HUES64 (cell line): ENCODE results near the gene AMPD2.

Experiments used
- H3K27ac ChIP-seq: 2 replicates; pipeline ENCODE4 v1.7.0; 2013; ENCODE audit warnings: low read depth, low read length, inconsistent platforms
- H3K27me3 ChIP-seq: 2 replicates; pipeline ENCODE4 v1.6.1; 2013; ENCODE audit warnings: mild to moderate bottlenecking, low read length; ENCODE audit not compliant: insufficient read depth
- H3K36me3 ChIP-seq: 2 replicates; pipeline ENCODE4 v1.6.1; 2013; ENCODE audit warnings: mild to moderate bottlenecking, low read length; ENCODE audit not compliant: insufficient read depth
- H3K4me1 ChIP-seq: 2 replicates; pipeline ENCODE4 v1.6.1; 2013; ENCODE audit warnings: mild to moderate bottlenecking, low read length, moderate library complexity; ENCODE audit not compliant: insufficient read depth
- H3K4me3 ChIP-seq: 2 replicates; pipeline ENCODE4 v1.5.1; 2013; ENCODE audit warnings: mild to moderate bottlenecking, low read length, moderate library complexity
- H3K9ac ChIP-seq: 2 replicates; pipeline ENCODE4 v1.6.1; 2013; ENCODE audit warnings: mild to moderate bottlenecking, low read depth, low read length
- H3K9me3 ChIP-seq: 2 replicates; pipeline ENCODE4 v1.6.1; 2013; ENCODE audit warnings: low read depth, low read length; ENCODE audit not compliant: insufficient read depth
- WGBS: fragments of 150-250, 120-280 bp; methylation state at CpG from one replicate; pipeline ENCODE4 v1.1.7; 2013; ENCODE audit warnings: missing lambda C conversion rate; 5-methylcytosine and 5-hydroxymethylcytosine counted together

Gene AMPD2

GRCh38 chr1:109617291-109617801 lies 2.3 kb upstream of the AMPD2 start:
- H3K9me3 ChIP-seq = no peaks in the 10 kb centered on the region

GRCh38 chr1:109618661-109619575 lies 719 bp upstream of the AMPD2 start:
- WGBS = 51% methylated on average over 9 of the region's 9 CpGs
- Histone ChIP-seq H3K36me3 (no peaks in the 10 kb centered on the region), H3K9ac (peak overlapping the region; percentile 78), H3K27me3 (no peaks in the 10 kb centered on the region), H3K4me1 (peaks cover 31% of the 10 kb centered on the region), H3K4me3 (peak overlapping the region; percentile 85), H3K9me3 (no peaks in the 10 kb centered on the region), H3K27ac (no peak overlapping the region)

More at GRCh38 chr1:109617291-109617801, 2.3 kb upstream of the AMPD2 start:
- Histone ChIP-seq H3K27ac (peak overlapping the region; percentile 43), H3K9ac (no peak overlapping the region), H3K4me3 (no peak overlapping the region), H3K4me1 (peaks cover 32% of the 10 kb centered on the region), H3K27me3 (no peaks in the 10 kb centered on the region), H3K36me3 (no peaks in the 10 kb centered on the region)
- WGBS = 41% methylated on average over 3 of the region's 3 CpGs

- no peaks in the 10 kb centered on the region for H3K9me3 ChIP-seq
- H3K4me3 ChIP-seq = peak overlapping the region; percentile 85
- H3K36me3 ChIP-seq = no peaks in the 10 kb centered on the region
- H3K27ac ChIP-seq = peak overlapping the region; percentile 40; the same call in 1 of the 2 replicates
- peak overlapping the region; percentile 78 for H3K9ac ChIP-seq
- WGBS = 2% methylated on average over 9 of the region's 9 CpGs
- peaks cover 31% of the 10 kb centered on the region for H3K4me1 ChIP-seq
- H3K27me3 ChIP-seq = no peaks in the 10 kb centered on the region
Observed at GRCh38 chr1:109620401-109620791, 759 bp downstream of the AMPD2 start.

- Histone ChIP-seq H3K4me3 (peak overlapping the region; percentile 85), H3K27ac (no peak overlapping the region; the same call in 1 of the 2 replicates), H3K9ac (peak overlapping the region; percentile 78; the same call in 1 of the 2 replicates), H3K27me3 (no peaks in the 10 kb centered on the region), H3K36me3 (0 out of 2 replicates have a peak, but pooled peaks cover 3% of the 10 kb centered on the region), H3K9me3 (no peaks in the 10 kb centered on the region), H3K4me1 (peaks cover 34% of the 10 kb centered on the region)
- WGBS = under 1% methylated on average over 16 of the region's 18 CpGs
Observed at GRCh38 chr1:109620841-109621286, 1.2 kb downstream of the AMPD2 start.

- no peaks in the 10 kb centered on the region for H3K9me3 ChIP-seq
- H3K9ac ChIP-seq = no peak overlapping the region
- H3K4me1 ChIP-seq = peaks cover 34% of the 10 kb centered on the region
- H3K4me3 ChIP-seq = peak overlapping the region; percentile 85
- WGBS = 74% methylated on average over 13 of the region's 13 CpGs
- 0 out of 2 replicates have a peak, but pooled peaks cover 4% of the 10 kb centered on the region for H3K36me3 ChIP-seq
- no peaks in the 10 kb centered on the region for H3K27me3 ChIP-seq
- no peak overlapping the region for H3K27ac ChIP-seq
Observed at GRCh38 chr1:109621379-109622136, 1.9 kb downstream of the AMPD2 start.

- Histone ChIP-seq H3K4me1 (peaks cover 26% of the 10 kb centered on the region), H3K9ac (no peak overlapping the region), H3K27ac (no peak overlapping the region), H3K4me3 (no peak overlapping the region), H3K27me3 (no peaks in the 10 kb centered on the region), H3K36me3 (peaks cover 8% of the 10 kb centered on the region), H3K9me3 (no peaks in the 10 kb centered on the region)
- WGBS = 93% methylated on average over 11 of the region's 11 CpGs
Observed at GRCh38 chr1:109622137-109622892, 2.7 kb downstream of the AMPD2 start.

- Histone ChIP-seq H3K27me3 (no peaks in the 10 kb centered on the region), H3K36me3 (peaks cover 14% of the 10 kb centered on the region), H3K4me1 (peaks cover 21% of the 10 kb centered on the region), H3K4me3 (no peak overlapping the region), H3K9ac (no peak overlapping the region), H3K27ac (no peak overlapping the region), H3K9me3 (no peaks in the 10 kb centered on the region)
- 95% methylated on average over 3 of the region's 3 CpGs for WGBS
Observed at GRCh38 chr1:109622895-109623294, 3.3 kb downstream of the AMPD2 start.

- no peaks in the 10 kb centered on the region for H3K9me3 ChIP-seq
- H3K4me3 ChIP-seq = no peak overlapping the region
- no peak overlapping the region for H3K9ac ChIP-seq
- 92% methylated on average over 10 of the region's 11 CpGs for WGBS
- H3K4me1 ChIP-seq = peaks cover 18% of the 10 kb centered on the region
- H3K27me3 ChIP-seq = no peaks in the 10 kb centered on the region
- no peak overlapping the region for H3K27ac ChIP-seq
- H3K36me3 ChIP-seq = peaks cover 22% of the 10 kb centered on the region
Observed at GRCh38 chr1:109623601-109624161, 4.0 kb downstream of the AMPD2 start.

- H3K4me3 ChIP-seq = no peak overlapping the region
- WGBS = 92% methylated on average over 17 of the region's 17 CpGs
- H3K27ac ChIP-seq = no peak overlapping the region
- peaks cover 29% of the 10 kb centered on the region for H3K36me3 ChIP-seq
- peaks cover 11% of the 10 kb centered on the region for H3K4me1 ChIP-seq
- H3K9me3 ChIP-seq = no peaks in the 10 kb centered on the region
- H3K9ac ChIP-seq = no peak overlapping the region
- no peaks in the 10 kb centered on the region for H3K27me3 ChIP-seq
Observed at GRCh38 chr1:109624201-109625010, 4.8 kb downstream of the AMPD2 start.

- 84% methylated on average over 16 of the region's 16 CpGs for WGBS
Observed at GRCh38 chr1:109625176-109625575, 5.5 kb downstream of the AMPD2 start.

More at GRCh38 chr1:109625176-109625575, 5.5 kb downstream of the AMPD2 start:
- Histone ChIP-seq H3K27me3 (no peaks in the 10 kb centered on the region), H3K9me3 (no peaks in the 10 kb centered on the region), H3K36me3 (peaks cover 34% of the 10 kb centered on the region), H3K4me1 (peaks cover 10% of the 10 kb centered on the region; the same call in 1 of the 2 replicates), H3K27ac (no peak overlapping the region), H3K9ac (0 out of 2 replicates have a peak overlapping the region, but pooled peaks have one; percentile 13), H3K4me3 (no peak overlapping the region)
